ENCODE measurements around the gene DSP.

DSP gene

DNA sequence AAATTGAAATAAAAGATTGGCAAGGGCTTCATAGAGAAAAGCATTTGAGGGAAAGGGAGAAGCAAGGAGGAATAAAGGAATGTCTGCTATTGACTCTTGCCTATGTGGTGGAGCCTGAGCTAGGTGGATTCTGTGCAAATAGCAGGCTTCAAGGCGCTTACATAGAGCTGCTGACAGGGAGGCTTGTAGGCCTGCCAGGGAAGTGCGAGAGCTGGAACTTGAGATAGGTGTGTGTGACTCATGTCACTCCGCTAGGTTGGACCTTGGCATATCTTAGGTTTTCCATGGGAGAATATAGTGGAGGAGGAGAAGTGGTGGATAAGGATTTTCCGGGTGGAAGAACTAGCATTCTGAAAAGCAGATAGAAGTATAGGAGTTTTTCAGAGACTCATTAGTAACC is 62.5 kb downstream of the DSP start:
- Histone ChIP-seq H4K20me1 (ENCODE audit: insufficient read depth, low read length) (peaks cover 7% of the 10 kb centered on the region), H3K36me3 (replicated peaks; ENCODE audit: low read depth, low read length) (peaks cover 44% of the 10 kb centered on the region)
- no peak for TF ChIP-seq EZH2phosphoT487 (IDR thresholded peaks at IDR 0.05; ENCODE audit: low read depth)
- TF ChIP-seq, protein P1, sequence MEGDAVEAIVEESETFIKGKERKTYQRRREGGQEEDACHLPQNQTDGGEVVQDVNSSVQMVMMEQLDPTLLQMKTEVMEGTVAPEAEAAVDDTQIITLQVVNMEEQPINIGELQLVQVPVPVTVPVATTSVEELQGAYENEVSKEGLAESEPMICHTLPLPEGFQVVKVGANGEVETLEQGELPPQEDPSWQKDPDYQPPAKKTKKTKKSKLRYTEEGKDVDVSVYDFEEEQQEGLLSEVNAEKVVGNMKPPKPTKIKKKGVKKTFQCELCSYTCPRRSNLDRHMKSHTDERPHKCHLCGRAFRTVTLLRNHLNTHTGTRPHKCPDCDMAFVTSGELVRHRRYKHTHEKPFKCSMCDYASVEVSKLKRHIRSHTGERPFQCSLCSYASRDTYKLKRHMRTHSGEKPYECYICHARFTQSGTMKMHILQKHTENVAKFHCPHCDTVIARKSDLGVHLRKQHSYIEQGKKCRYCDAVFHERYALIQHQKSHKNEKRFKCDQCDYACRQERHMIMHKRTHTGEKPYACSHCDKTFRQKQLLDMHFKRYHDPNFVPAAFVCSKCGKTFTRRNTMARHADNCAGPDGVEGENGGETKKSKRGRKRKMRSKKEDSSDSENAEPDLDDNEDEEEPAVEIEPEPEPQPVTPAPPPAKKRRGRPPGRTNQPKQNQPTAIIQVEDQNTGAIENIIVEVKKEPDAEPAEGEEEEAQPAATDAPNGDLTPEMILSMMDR (IDR thresholded peaks at IDR 0.05; ENCODE audit: low read depth, low read length) = no peak

DNA sequence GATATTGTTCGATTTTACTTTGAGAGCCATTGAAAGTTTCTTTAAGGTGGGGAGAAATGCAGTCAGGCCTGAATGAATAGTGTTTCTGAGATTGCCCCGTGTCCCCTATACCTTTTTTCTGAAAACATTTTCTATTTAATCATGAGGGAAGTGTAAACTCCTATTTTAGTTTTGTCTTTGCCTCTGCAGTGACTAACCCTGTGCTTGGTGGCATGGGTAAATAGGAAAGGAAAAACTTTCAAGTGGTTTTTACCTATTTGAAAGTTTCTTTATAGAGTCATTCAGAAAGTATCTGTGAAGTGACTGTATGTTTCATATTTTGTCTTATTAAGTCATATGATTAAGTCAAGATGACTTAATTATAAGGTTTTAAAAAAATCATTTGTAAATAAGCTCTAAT is 63.0 kb downstream of the DSP start:
- no peaks in the 10 kb centered on the region for H3K79me2 ChIP-seq (ENCODE audit: low read length)
- peak overlapping the region; percentile 48 for H3K4me2 ChIP-seq (ENCODE audit: low read length)
- H3K4me1 ChIP-seq (ENCODE audit: low read length) = peaks cover 17% of the 10 kb centered on the region
- TF ChIP-seq, protein P1 (IDR thresholded peaks at IDR 0.05; ENCODE audit: low read depth, low read length) = no peak
- no peak for TF ChIP-seq EZH2phosphoT487 (IDR thresholded peaks at IDR 0.05; ENCODE audit: low read depth)
- H3K27ac ChIP-seq (ENCODE audit: low read length) = peak overlapping the region; percentile 51
- no peak overlapping the region for H3K9ac ChIP-seq (ENCODE audit: low read length)
- H3K9me3 ChIP-seq (ENCODE audit: insufficient read depth, low read length) = no peaks in the 10 kb centered on the region
- peaks cover 41% of the 10 kb centered on the region for H3K36me3 ChIP-seq (replicated peaks; ENCODE audit: low read depth, low read length)
- H3K4me3 ChIP-seq (ENCODE audit: low read length) = no peak overlapping the region
- H2AFZ ChIP-seq (ENCODE audit: low read depth, low read length) = no peak overlapping the region
- peaks cover 7% of the 10 kb centered on the region for H4K20me1 ChIP-seq (ENCODE audit: insufficient read depth, low read length)
- no peaks in the 10 kb centered on the region for H3K27me3 ChIP-seq (ENCODE audit: low read depth, low read length)

More for the DNA sequence above, 62.5 kb downstream of the DSP start:
- Histone ChIP-seq H3K4me1 (ENCODE audit: low read length) (peaks cover 17% of the 10 kb centered on the region), H3K4me3 (ENCODE audit: low read length) (no peak overlapping the region), H3K79me2 (ENCODE audit: low read length) (no peaks in the 10 kb centered on the region), H3K9me3 (ENCODE audit: insufficient read depth, low read length) (no peaks in the 10 kb centered on the region), H3K27me3 (ENCODE audit: low read depth, low read length) (no peaks in the 10 kb centered on the region), H2AFZ (ENCODE audit: low read depth, low read length) (no peak overlapping the region), H3K27ac (ENCODE audit: low read length) (peak overlapping the region; percentile 51), H3K9ac (ENCODE audit: low read length) (no peak overlapping the region), H3K4me2 (ENCODE audit: low read length) (peak overlapping the region; percentile 48)

DNA sequence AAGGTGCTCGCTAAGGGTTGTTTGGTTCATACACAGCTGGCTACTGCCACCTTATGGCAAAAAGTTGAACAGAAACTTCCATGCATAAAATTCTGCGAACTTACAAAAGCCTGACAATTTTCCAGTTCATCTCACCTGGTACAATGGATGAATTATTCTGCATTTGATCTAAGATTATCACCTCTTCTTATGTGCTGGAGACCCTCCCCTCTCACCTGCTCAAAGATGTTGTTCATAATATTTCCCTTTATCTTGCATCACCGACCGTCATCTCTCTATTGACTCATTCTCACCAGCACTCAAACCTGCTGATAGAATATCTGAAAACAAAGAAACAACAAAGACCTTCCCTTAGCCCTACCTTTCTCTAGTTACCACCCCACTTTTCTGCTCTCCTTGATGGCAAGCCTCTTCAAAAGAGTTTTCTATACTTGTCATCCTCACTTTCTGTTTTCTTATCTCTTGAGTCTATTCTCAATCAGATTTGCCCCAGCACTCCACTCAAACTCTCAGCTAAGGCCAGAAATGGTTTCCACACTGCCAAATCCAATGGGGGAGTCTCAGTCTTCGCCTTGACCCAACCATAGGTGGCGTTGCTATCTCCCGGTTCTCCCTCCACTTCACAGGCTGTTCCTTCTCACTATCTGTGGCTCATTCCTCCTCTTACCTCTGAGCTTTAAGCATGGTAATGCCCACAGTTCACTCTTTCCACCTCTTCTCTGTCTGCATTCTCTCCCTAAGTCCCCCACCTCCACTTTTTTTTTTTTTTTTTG is 74.3 kb downstream of the DSP start:
- Histone ChIP-seq H4K20me1 (ENCODE audit: insufficient read depth, low read length) (no peaks in the 10 kb centered on the region), H2AFZ (ENCODE audit: low read depth, low read length) (no peak overlapping the region), H3K9me3 (ENCODE audit: insufficient read depth, low read length) (no peaks in the 10 kb centered on the region), H3K4me2 (ENCODE audit: low read length) (peak overlapping the region; percentile 59), H3K27me3 (ENCODE audit: low read depth, low read length) (no peaks in the 10 kb centered on the region), H3K4me3 (ENCODE audit: low read length) (peak overlapping the region; percentile 49), H3K36me3 (replicated peaks; ENCODE audit: low read depth, low read length) (peaks cover 3% of the 10 kb centered on the region), H3K4me1 (ENCODE audit: low read length) (peaks cover 9% of the 10 kb centered on the region), H3K9ac (ENCODE audit: low read length) (no peak overlapping the region), H3K27ac (ENCODE audit: low read length) (no peak overlapping the region), H3K79me2 (ENCODE audit: low read length) (no peaks in the 10 kb centered on the region)
- TF ChIP-seq EZH2phosphoT487 (IDR thresholded peaks at IDR 0.05; ENCODE audit: low read depth) = no peak
- TF ChIP-seq, protein P1 (IDR thresholded peaks at IDR 0.05; ENCODE audit: low read depth, low read length) = peak; percentile 65

DNA sequence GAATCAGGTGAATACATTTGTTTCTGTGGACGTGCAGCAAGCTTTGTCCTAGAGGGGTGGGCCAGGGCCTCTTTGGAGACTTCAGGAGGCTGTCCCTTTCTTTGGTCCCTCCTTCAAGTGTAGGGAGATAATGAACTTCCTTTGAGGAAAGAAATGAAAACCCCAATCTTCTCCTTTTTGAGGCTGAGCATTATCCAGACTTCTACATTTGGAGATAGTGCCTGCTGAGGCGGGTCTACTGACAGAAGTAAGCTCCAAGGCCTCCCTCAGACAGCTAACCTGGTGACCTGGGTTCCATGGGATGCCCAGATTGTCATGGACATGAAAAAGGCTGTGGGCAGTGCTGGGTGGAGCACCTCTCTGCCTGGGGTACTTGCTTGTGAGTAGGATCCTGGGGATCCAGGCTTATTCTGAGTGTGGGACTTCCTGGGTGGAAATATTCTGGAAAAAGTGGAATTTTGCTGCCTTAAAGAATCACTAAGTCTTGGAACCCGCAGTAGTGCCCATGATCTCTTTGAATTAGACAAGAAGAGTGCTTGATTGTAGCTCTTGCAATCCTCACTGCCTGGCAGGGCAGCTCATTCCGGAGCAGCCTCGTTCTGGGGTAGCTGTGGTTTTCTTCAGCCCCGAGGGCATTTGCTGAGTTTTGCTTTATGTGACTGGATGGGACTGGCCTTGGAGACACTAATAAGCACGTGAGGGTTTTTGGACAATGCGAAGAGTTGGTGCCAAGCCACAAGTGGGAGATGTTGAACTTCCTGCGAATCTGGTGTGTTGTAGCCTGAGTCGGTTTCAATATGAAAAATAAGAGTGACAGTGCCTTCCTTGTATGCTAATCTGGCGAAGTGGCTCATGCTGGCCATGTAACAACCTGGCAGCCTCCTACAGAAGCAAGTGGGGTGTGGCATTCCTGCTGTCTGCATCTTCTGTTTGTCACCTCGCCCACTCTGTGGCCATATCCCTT is 76.6 kb downstream of the DSP start:
- peak overlapping the region; percentile 47 for H3K4me2 ChIP-seq (ENCODE audit: low read length)
- no peak overlapping the region for H3K27ac ChIP-seq (ENCODE audit: low read length)
- no peak for TF ChIP-seq EZH2phosphoT487 (IDR thresholded peaks at IDR 0.05; ENCODE audit: low read depth)
- TF ChIP-seq, protein P1 (IDR thresholded peaks at IDR 0.05; ENCODE audit: low read depth, low read length) = no peak
- no peaks in the 10 kb centered on the region for H3K27me3 ChIP-seq (ENCODE audit: low read depth, low read length)
- peaks cover 3% of the 10 kb centered on the region for H3K36me3 ChIP-seq (replicated peaks; ENCODE audit: low read depth, low read length)
- no peak overlapping the region for H3K9ac ChIP-seq (ENCODE audit: low read length)
- no peaks in the 10 kb centered on the region for H3K79me2 ChIP-seq (ENCODE audit: low read length)
- H3K9me3 ChIP-seq (ENCODE audit: insufficient read depth, low read length) = no peaks in the 10 kb centered on the region
- no peak overlapping the region for H2AFZ ChIP-seq (ENCODE audit: low read depth, low read length)
- peak overlapping the region; percentile 37; the same call in 1 of the 2 replicates for H3K4me3 ChIP-seq (ENCODE audit: low read length)
- H4K20me1 ChIP-seq (ENCODE audit: insufficient read depth, low read length) = no peaks in the 10 kb centered on the region
- H3K4me1 ChIP-seq (ENCODE audit: low read length) = peaks cover 9% of the 10 kb centered on the region

All from OCI-LY3 (cell line).